HEK293T (cell line): Measurements from ENCODE around the gene IFNL1.

Experiments
- BHLHE40 ChIP-seq: fragments of 450-650 bp; IDR thresholded peaks from 2 replicates; pipeline ENCODE4 v1.6.1; 2016; ENCODE audit warnings: mild to moderate bottlenecking, moderate library complexity, borderline replicate concordance
- FOXM1 ChIP-seq: fragments of 450-650 bp; IDR thresholded peaks from 2 replicates; pipeline ENCODE4 v1.6.1; 2017; ENCODE audit warnings: mild to moderate bottlenecking, borderline replicate concordance
- SP1 ChIP-seq: fragments of 450-650 bp; IDR thresholded peaks from 2 replicates; pipeline ENCODE4 v1.6.1; 2017
- TARDBP ChIP-seq: fragments of 450-650 bp; IDR thresholded peaks from 2 replicates; pipeline ENCODE4 v1.6.1; 2016

DNA sequence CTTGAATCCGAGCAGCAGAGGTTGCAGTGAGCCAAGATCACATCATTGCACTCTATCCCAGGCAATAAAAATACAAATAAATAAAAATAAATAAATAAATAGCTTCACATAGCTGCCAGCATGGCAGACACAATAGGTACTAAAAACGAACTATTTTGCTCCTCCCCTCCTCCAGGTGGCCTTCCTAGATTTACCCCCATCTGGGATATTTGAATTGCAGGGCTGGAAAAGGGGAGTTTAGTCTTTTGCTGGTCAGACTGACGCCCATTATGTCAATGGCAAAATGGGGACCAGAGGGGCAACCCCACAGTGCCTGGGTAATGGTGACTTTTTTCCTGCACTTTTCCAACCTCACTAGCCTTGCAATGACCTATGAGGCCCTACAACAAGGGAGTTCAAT is 40.3 kb downstream of the IFNL1 start:
- no peak for TF ChIP-seq TARDBP
- TF ChIP-seq BHLHE40: no peak
- no peak for TF ChIP-seq SP1
- TF ChIP-seq FOXM1: no peak
